Esophagus squamous epithelium (tissue), 4 donors: ENCODE data around the gene CADPS.

Source experiments
- POLR2A ChIP-seq, 4 donors: fragments of 450-650 bp; IDR thresholded peaks; one replicate each; pipeline ENCODE4 v1.6.1; 2017; ENCODE audit warnings: antibody characterized with exemption in 4 of 4, mild to moderate bottlenecking in 4 of 4, moderate library complexity in 3 of 4
- TF ChIP-seq, protein P1 (sequence below), 6 experiments: fragments of 450-650 bp in 4 of 6; fragments of 200-600 bp in 2 of 6; sonication (generic) in 2 of 6; IDR thresholded peaks; one replicate each; pipeline ENCODE4 v1.5.1; 2016 to 2019; ENCODE audit warnings: antibody characterized with exemption in 6 of 6, mild to moderate bottlenecking in 4 of 6, moderate library complexity in 4 of 6

DNA sequence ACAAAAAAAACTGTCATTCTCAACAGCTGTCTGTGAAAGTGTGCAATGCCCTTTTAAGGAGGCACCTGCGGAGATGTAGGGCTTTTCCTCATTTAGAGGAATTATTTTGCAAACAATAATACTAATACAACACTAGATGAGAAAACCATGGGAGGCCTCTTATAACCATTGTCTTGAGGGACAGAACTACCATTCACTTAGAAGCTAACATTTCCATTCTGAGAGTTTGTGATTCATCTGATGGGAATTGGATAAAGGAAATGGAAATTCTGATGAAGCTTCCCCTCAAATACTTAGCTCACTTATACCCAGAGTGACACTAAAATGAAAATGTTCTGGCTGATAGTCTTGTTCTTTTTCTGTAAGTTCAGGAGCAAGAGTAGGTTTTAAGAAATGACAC lies 147.7 kb downstream of the CADPS start:
- TF ChIP-seq, protein P1, sequence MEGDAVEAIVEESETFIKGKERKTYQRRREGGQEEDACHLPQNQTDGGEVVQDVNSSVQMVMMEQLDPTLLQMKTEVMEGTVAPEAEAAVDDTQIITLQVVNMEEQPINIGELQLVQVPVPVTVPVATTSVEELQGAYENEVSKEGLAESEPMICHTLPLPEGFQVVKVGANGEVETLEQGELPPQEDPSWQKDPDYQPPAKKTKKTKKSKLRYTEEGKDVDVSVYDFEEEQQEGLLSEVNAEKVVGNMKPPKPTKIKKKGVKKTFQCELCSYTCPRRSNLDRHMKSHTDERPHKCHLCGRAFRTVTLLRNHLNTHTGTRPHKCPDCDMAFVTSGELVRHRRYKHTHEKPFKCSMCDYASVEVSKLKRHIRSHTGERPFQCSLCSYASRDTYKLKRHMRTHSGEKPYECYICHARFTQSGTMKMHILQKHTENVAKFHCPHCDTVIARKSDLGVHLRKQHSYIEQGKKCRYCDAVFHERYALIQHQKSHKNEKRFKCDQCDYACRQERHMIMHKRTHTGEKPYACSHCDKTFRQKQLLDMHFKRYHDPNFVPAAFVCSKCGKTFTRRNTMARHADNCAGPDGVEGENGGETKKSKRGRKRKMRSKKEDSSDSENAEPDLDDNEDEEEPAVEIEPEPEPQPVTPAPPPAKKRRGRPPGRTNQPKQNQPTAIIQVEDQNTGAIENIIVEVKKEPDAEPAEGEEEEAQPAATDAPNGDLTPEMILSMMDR (IDR thresholded peaks at IDR 0.05): no peak
- TF ChIP-seq POLR2A (IDR thresholded peaks at IDR 0.05): no peak
